ENCODE data around the gene SCARF2.

The SCARF2 gene

GRCh38 chr22:20440637-20441591 is 3.3 kb upstream of the SCARF2 start:
- no peak for DNase-seq (ENCODE audit: low spot score)

GRCh38 chr22:20439928-20440575 is 2.4 kb upstream of the SCARF2 start:
- no peak for DNase-seq (ENCODE audit: low spot score)

- no peak for DNase-seq (ENCODE audit: low spot score)
Measured at GRCh38 chr22:20439556-20439927, 1.9 kb upstream of the SCARF2 start.

- DNase-seq (ENCODE audit: low spot score) = no peak
Measured at GRCh38 chr22:20438678-20439492, 1.3 kb upstream of the SCARF2 start.

GRCh38 chr22:20438427-20438677 is 727 bp upstream of the SCARF2 start:
- DNase-seq (ENCODE audit: low spot score) = no peak

GRCh38 chr22:20436768-20437612 is 635 bp downstream of the SCARF2 start:
- DNase-seq (ENCODE audit: low spot score) = no peak

- DNase-seq (ENCODE audit: low spot score) = no peak
Measured at GRCh38 chr22:20436307-20436767, 1.3 kb downstream of the SCARF2 start.

GRCh38 chr22:20435436-20436306 is 2.0 kb downstream of the SCARF2 start:
- DNase-seq (ENCODE audit: low spot score) = no peak

GRCh38 chr22:20434773-20435172 is 2.9 kb downstream of the SCARF2 start:
- DNase-seq (ENCODE audit: low spot score) = no peak

- DNase-seq (ENCODE audit: low spot score) = no peak
Measured at GRCh38 chr22:20434264-20434751, 3.3 kb downstream of the SCARF2 start.

- DNase-seq (ENCODE audit: low spot score) = no peak
Measured at GRCh38 chr22:20433686-20434241, 3.9 kb downstream of the SCARF2 start.

GRCh38 chr22:20433191-20433590 is 4.4 kb downstream of the SCARF2 start:
- DNase-seq (ENCODE audit: low spot score) = no peak

- no peak for DNase-seq (ENCODE audit: low spot score)
Measured at GRCh38 chr22:20432244-20432686, 5.4 kb downstream of the SCARF2 start.

- no peak for DNase-seq (ENCODE audit: low spot score)
Measured at GRCh38 chr22:20431511-20432192, 6.0 kb downstream of the SCARF2 start.

GRCh38 chr22:20430720-20431510 is 6.7 kb downstream of the SCARF2 start:
- DNase-seq (ENCODE audit: low spot score) = peak; percentile 67

- no peak for DNase-seq (ENCODE audit: low spot score)
Measured at GRCh38 chr22:20430101-20430719, 7.4 kb downstream of the SCARF2 start.

- peak; percentile 82 for DNase-seq (ENCODE audit: low spot score)
Measured at GRCh38 chr22:20429254-20430100, 8.1 kb downstream of the SCARF2 start.
